Thoracic aorta (tissue), 2 donors: ENCODE data around the gene PIWIL1. TPM values are rescaled to one million over a fixed set of nuclear protein-coding genes. Genes with fewer than 3 reads are reported as not detected.

Experiments
- ATAC-seq: fragments of 150-250 bp; one replicate; pipeline ENCODE4 v1.8.0; 2017; ENCODE audit warnings: low read depth; ENCODE audit not compliant: insufficient number of reproducible peaks, low FRiP score
- DNase-seq: peaks from one replicate; pipeline ENCODE4 v3.0.0-alpha.2; 2020; ENCODE audit warnings: low spot score
- H3K27ac ChIP-seq, 2 donors: fragments of 200-600 bp; sonication (generic); 1 replicate in 1 of 2; 2 replicates in 1 of 2; pipeline ENCODE4 v1.5.1; 2016; ENCODE audit warnings: mild to moderate bottlenecking in 2 of 2, moderate library complexity in 2 of 2
- H3K27me3 ChIP-seq: fragments of 200-600 bp; sonication (generic); replicated peaks from 2 replicates; pipeline ENCODE4 v1.6.0; 2016; ENCODE audit warnings: mild to moderate bottlenecking; ENCODE audit not compliant: insufficient read depth
- H3K36me3 ChIP-seq: fragments of 200-600 bp; sonication (generic); one replicate; pipeline ENCODE4 v1.5.1; 2016
- H3K4me1 ChIP-seq, 2 donors: fragments of 200-600 bp; sonication (generic); 1 replicate in 1 of 2; 2 replicates in 1 of 2; pipeline versions ENCODE4 v1.5.1 to v1.6.0; 2016; ENCODE audit warnings: low read depth in 2 of 2, mild to moderate bottlenecking in 1 of 2; ENCODE audit not compliant: control insufficient read depth in 1 of 2
- H3K4me3 ChIP-seq: fragments of 200-600 bp; sonication (generic); 2 replicates; pipeline ENCODE4 v1.5.1; 2016; ENCODE audit warnings: mild to moderate bottlenecking
- H3K9me3 ChIP-seq: fragments of 200-600 bp; sonication (generic); 2 replicates; pipeline ENCODE4 v1.5.1; 2016
- CTCF ChIP-seq: fragments of 200-600 bp; sonication (generic); IDR thresholded peaks from one replicate; pipeline ENCODE4 v1.5.1; 2019; ENCODE audit warnings: antibody characterized with exemption
- total RNA-seq, 2 donors: library from RNA; depleted of rRNA; stranded (reverse); fragments of >200 nt; gene quantifications; one replicate each; pipeline versions ENCODE4 v1.1.0 to v1.2.3, GENCODE V29; 2016

The PIWIL1 gene
- total RNA-seq, 2 donors from 2014 or later, result not detected

GRCh38 chr12:130357729-130358330 is 20.1 kb downstream of the PIWIL1 start:
- H3K27ac ChIP-seq, result no peak overlapping the region
- DNase-seq, result no peak
- no peaks in the 10 kb centered on the region for H3K9me3 ChIP-seq
- no peaks in the 10 kb centered on the region for H3K27me3 ChIP-seq
- no peak for ATAC-seq
- H3K4me1 ChIP-seq, result no peaks in the 10 kb centered on the region
- H3K4me3 ChIP-seq, result no peak overlapping the region
- H3K36me3 ChIP-seq, result no peaks in the 10 kb centered on the region
- TF ChIP-seq CTCF, result no peak

- no peak for DNase-seq
- Histone ChIP-seq H3K4me3 (no peak overlapping the region), H3K4me1 (no peaks in the 10 kb centered on the region), H3K27ac (no peak overlapping the region), H3K9me3 (no peaks in the 10 kb centered on the region), H3K36me3 (no peaks in the 10 kb centered on the region), H3K27me3 (no peaks in the 10 kb centered on the region)
- ATAC-seq, result no peak
- no peak for TF ChIP-seq CTCF
Observed at GRCh38 chr12:130362060-130362459, 24.4 kb downstream of the PIWIL1 start.

- Histone ChIP-seq H3K36me3 (no peaks in the 10 kb centered on the region), H3K27me3 (no peaks in the 10 kb centered on the region), H3K27ac (no peak overlapping the region), H3K9me3 (no peaks in the 10 kb centered on the region), H3K4me3 (no peak overlapping the region), H3K4me1 (no peaks in the 10 kb centered on the region)
- DNase-seq (no peak), ATAC-seq (no peak)
- no peak for TF ChIP-seq CTCF
Observed at GRCh38 chr12:130364578-130364977, 26.9 kb downstream of the PIWIL1 start.

GRCh38 chr12:130366159-130366558 is 28.5 kb downstream of the PIWIL1 start:
- no peak for TF ChIP-seq CTCF
- no peak for ATAC-seq

DNA sequence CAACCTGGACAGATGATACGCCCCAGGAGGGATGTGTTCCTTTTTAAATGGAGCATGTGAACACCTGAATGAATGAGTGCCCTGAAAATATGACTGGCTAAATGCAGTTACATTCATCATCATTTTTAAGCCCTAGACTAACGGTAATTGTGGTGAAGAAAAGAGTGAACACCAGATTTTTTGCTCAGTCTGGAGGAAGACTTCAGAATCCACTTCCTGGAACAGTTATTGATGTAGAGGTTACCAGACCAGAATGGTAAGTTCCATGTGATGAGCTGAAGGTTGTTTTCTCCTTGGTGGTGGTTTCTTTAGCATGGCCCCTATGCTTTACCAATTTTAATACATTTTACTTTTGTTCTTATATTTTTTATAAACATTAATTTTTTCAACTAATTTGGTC is 29.3 kb downstream of the PIWIL1 start:
- no peak for ATAC-seq
- H3K27me3 ChIP-seq, result no peaks in the 10 kb centered on the region

More at GRCh38 chr12:130366159-130366558, 28.5 kb downstream of the PIWIL1 start:
- DNase-seq, result no peak
- Histone ChIP-seq H3K9me3 (no peaks in the 10 kb centered on the region), H3K36me3 (no peaks in the 10 kb centered on the region), H3K4me1 (no peaks in the 10 kb centered on the region), H3K27me3 (no peaks in the 10 kb centered on the region), H3K4me3 (no peak overlapping the region), H3K27ac (no peak overlapping the region)

More for the DNA sequence above, 29.3 kb downstream of the PIWIL1 start:
- Histone ChIP-seq H3K36me3 (no peaks in the 10 kb centered on the region), H3K4me1 (no peaks in the 10 kb centered on the region), H3K4me3 (no peak overlapping the region), H3K27ac (no peak overlapping the region), H3K9me3 (no peaks in the 10 kb centered on the region)
- DNase-seq, result no peak
- TF ChIP-seq CTCF, result no peak
